ENCODE results near the gene EIF2B2.

Gene EIF2B2

DNA sequence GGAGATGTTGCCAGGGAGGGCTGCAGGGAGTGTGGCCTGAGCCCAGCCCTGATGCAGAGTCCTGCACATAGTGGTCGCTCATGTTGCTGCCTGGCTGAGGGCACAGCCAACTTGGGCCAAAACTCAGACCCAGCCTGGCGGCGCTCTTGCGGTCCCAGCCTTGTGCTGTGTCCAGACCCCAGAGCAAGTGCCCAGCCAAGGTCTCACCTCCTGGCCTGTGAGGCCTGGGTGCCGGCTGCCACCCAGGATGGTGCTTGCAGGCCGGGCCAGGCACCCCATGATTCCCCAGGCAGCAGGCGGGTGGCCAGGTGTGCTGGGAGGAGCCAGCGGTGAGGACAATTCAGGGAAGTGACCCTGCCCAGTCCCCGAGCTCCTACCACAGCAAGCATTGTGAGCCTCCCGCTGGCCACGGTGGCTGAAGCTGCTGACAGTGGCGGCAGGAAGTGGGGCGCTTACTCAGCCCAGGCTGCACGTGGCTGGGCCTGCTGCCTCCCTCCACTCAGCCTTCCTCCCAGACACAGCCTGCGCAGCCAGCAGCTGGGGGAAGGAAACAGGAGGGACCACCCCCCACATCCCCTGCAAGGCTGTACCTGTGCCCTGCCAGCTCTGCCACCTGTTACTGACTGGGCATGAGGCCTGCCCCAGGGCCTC lies 29.6 kb upstream of the EIF2B2 start:
- FAIRE-seq = no peak
- peak; percentile 30 for DNase-seq (ENCODE audit: insufficient read length, low spot score)

DNA sequence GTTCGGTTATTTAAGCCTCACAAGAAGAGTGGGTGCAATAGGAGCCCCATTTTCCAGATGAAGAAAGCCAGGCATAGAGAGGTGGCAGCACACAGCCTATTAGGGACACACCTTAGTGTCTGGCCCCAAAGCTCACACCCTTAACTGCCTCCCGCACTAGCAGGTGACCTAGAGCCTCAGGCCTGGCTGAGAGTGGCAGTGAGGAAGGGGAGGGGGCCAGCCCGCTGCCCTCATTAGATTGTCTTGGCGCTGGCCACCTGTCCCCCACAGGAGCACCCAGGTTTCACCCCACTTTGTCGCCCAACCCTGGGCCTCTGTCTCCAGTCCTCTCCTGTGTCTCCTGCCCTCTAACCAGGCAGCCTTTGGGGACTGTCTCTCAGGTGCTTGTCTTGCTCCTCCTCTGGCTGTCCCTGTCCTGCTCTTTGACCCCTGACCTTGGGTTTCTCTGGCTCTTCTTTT lies 28.8 kb upstream of the EIF2B2 start:
- no peak for DNase-seq (ENCODE audit: insufficient read length, low spot score)

DNA sequence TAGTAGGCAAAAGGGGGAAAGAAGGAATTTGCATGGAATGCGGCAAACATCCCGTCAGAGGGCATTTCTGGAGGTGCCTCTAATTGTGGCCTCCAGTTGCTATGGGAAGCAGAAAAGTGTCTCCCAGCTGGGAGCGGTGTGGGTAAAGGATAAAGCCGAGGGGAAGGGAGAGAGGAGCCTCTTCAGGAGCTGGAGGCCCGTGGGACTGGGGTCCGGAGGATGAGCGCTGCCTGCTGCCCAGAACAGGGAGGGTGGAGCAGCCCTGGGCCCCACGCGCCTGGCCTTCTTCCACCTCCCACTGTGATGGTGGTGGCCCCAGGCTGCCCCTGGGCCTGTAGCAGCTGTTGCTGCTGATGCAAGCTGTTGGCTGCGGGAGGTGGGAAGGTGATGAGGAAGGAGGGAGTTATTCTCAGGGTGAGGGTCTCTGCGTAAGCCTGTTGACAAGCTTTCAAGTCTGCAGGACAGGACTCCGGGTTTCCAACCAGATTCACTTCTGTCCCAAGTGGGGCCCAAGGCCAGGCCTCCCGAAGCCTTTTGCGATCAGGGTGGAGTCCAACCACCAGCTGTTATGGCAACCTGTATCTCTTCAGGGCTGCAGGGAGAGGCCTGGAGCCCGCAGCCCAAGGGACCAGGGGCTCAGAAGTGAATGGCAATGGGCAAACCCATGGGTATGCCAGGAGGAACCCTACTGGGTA lies 28.2 kb upstream of the EIF2B2 start:
- no peak for FAIRE-seq
- DNase-seq (ENCODE audit: insufficient read length, low spot score) = no peak

More for the DNA sequence above, 28.8 kb upstream of the EIF2B2 start:
- no peak for FAIRE-seq

DNA sequence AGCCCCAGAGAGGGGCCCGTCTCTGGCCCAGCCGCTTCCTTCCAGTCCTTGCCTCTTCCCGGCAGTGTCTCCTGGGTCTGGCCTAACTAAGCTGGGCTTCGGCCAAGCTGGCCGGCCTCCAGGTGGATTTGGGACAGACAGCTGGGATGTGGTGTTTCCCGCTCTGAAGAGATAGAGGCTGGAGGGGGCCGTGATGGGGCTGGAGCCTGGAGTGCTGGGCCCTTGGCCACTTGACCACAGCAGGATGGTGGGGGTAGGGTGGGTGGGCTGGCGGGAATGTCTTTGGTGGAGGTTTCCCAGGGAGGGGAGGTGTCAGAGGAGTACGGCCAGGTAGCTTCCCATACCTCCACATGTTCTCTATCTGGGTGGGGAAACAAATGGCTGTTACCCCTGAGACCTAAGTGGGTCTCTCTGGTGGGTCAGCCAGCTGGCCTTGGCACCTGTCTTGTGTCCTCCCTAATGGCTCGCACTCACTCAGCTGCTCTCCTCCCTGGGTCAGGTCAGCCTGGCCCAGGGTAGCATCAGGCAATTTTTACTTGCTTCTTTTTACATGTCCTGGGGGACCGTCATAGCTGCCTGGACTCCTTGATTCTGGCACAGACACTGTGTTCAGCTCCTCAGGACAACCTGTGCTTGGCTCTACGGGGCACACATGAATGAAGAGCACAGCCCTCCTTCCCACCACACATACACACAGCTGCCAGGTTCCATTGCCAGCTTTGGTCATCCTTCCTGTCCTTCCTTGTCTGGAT lies 27.5 kb upstream of the EIF2B2 start:
- FAIRE-seq (no peak), DNase-seq (ENCODE audit: insufficient read length, low spot score) (no peak)

GRCh38 chr14:74976264-74977113 lies 26.2 kb upstream of the EIF2B2 start:
- FAIRE-seq (no peak), DNase-seq (ENCODE audit: insufficient read length, low spot score) (no peak)

DNA sequence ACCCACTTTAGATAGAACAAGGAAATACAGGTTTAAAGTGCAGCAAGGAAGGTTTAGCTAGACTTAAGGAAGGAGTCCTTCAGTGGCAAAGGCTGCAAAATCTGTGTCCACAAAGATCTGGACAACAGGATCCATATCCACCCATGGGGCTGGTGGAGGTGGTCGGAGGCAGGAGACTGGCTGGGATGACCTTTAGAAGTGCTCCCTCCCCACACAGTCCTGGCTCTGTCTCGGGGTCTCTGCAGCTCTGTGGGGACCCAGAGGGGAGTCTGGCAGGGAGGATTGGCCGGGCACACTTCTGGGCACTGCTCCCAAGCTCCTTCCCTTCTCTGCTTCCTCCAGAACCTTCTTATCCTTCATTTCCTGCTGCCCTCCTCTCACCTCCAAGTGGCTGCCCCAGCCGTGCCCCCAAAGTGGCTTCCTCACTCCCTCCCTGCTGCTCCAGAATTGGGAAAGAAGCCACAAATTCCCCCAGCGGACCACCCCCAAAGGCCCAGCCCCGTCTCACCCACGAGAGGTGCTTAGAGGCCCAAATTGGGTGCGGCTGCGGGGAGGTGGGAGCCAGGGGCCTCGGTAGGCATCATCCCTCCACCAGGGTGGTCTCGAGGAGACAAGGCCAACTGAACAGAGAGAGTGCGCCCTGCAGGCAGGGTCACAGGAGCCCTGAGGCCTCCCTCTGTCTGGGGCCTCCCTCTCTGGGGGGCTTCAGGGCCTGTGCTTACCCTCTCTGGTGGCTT lies 25.4 kb upstream of the EIF2B2 start:
- DNase-seq (ENCODE audit: insufficient read length, low spot score) (no peak), FAIRE-seq (no peak)

- DNase-seq (ENCODE audit: insufficient read length, low spot score) (no peak), FAIRE-seq (no peak)
Observed at GRCh38 chr14:74977901-74978385, 24.8 kb upstream of the EIF2B2 start.

DNA sequence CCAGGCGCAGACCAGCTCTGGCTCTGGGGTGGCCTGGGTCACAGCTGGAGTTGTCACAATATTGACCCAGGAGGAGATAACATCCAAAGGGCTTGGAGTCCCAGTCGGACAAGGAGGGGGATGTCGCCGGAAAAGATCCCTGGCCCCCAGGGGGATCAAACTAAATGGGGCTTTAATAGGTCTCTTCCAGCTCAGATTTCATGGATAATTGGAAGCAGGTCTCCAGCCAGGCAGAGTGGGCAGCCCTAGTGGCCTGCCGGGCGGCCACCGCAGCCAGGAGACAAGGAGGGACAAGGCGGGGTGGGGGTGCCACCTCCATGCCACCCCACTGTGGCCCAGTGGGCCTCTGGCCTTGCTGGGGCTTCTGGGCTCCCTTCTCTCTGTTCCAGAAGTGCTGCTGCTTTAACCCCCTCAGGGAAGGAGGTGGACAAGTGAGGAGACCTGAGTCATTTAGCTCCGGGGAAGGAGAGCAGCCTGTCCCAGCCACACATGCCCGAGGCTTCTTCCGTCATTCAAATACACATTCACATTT lies 24.2 kb upstream of the EIF2B2 start:
- FAIRE-seq (no peak), DNase-seq (ENCODE audit: insufficient read length, low spot score) (no peak)

GRCh38 chr14:74979029-74979428 lies 23.7 kb upstream of the EIF2B2 start:
- DNase-seq (ENCODE audit: insufficient read length, low spot score) (no peak), FAIRE-seq (no peak)

DNA sequence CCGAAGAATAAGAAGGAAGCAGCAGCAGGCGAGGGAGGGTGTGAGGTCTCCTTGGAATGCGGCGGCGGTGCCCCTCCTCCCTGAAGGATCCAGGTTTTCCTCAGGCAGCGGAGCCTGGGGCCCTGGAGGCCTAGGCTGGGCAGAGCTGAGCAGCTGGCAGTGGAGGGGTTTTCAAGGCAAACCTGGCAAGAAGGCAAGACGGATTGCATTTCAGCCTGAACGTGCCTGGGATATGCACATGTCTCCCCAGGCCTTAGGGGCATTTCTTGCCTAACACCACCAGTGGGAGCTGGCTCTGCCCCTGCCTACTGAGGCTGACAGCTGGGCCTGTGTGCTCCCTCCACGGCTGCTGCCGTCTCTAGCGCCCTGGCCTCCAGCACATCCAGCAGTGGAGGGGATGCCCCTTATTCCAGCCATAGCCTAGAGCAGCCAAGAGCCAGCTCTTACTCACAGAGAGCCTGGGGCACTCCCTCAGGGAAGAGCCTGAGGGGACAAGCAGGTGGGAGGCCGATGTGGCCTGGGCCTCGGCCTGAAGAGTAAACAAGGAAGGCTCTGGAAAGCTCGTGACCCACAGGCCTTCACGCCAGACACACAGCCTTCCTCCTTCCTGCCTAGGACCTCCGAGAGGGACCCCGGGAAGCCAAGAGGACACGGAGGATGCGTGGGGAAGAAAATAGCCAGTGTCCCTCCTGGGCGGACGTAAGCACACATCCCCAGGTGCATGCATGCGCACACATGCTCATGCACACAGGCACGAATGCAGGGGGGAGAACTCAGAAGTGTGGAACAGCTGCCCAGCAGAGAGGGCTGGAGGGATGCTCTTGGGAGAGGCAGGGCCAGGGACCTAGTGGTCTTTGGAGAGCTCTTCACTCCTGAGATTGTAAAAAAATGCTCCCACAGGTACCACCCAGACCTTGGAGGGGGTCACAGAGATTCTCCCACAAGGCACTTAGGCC lies 23.0 kb upstream of the EIF2B2 start:
- FAIRE-seq (no peak), DNase-seq (ENCODE audit: insufficient read length, low spot score) (no peak)

- DNase-seq (ENCODE audit: insufficient read length, low spot score) (no peak), FAIRE-seq (no peak)
Observed at GRCh38 chr14:74980398-74980730, 22.4 kb upstream of the EIF2B2 start.

GRCh38 chr14:74980731-74981461 lies 21.8 kb upstream of the EIF2B2 start:
- DNase-seq (ENCODE audit: insufficient read length, low spot score) (no peak), FAIRE-seq (no peak)

- FAIRE-seq = no peak
Observed at GRCh38 chr14:74981462-74981782, 21.3 kb upstream of the EIF2B2 start.

GRCh38 chr14:74981833-74982232 lies 20.9 kb upstream of the EIF2B2 start:
- FAIRE-seq (no peak), DNase-seq (ENCODE audit: insufficient read length, low spot score) (no peak)

More at GRCh38 chr14:74981462-74981782, 21.3 kb upstream of the EIF2B2 start:
- DNase-seq (ENCODE audit: insufficient read length, low spot score) = no peak

GRCh38 chr14:74982661-74983060 lies 20.1 kb upstream of the EIF2B2 start:
- no peak for FAIRE-seq
- DNase-seq (ENCODE audit: insufficient read length, low spot score) = no peak

- no peak for FAIRE-seq
- no peak for DNase-seq (ENCODE audit: insufficient read length, low spot score)
Observed at GRCh38 chr14:74983343-74983742, 19.4 kb upstream of the EIF2B2 start.

DNA sequence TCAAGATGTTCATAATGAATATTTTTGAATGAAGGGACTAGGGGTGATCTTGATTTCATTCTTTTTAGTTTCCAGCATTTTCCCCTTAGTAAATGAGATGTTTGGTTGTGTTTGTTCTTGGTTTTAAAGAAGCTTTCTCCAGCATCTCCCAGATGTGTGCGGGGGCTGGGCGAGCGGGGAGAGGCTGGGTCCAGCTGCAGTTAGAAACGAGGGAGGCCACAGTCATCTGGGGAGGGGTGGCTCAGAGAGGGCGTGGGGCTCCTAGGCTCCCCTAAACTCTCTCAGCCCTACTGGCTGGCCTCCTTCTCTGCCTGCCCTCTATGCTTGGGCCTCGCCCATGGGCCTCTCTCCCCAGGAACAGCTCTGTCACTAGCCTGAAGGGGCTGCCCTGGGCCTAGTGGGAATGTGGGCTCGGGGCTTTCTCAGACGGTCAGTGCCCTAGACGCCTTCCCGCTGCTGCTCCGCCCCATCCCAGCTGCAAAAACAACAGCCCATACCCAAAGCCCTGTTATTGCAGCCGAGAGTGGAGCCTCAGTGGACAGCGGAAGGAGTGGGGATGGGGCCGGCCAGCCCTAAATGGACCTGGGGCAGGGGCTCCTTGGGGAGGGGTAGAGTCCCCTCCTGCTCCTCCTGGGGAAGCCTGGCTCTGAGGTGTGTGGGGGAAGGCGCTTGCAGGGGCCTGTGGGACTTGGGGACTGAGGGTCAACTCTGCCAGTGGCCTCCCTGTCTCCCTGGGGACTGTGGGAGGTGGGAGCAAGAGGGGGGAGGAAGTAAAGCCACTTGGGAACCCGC lies 18.3 kb upstream of the EIF2B2 start:
- DNase-seq (ENCODE audit: insufficient read length, low spot score) (no peak), FAIRE-seq (no peak)

DNA sequence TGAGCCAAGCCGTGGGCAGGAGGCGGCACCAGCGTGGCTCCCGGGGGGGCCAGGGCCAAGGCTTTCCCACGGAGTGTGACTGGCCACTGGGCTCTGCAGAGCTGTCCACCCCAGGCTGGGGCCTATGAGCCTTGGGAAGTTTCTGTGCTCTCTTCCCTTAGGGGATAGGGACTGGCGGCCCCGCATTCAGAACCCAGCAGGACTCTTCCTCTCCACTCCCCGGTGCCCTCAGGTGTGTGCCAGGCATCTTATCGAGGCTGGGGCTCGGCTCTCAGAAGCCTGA lies 17.8 kb upstream of the EIF2B2 start:
- no peak for FAIRE-seq
- DNase-seq (ENCODE audit: insufficient read length, low spot score) = no peak
